Osteoblast (primary cell): Measurements from ENCODE around the gene EIF4G3. TPM values are rescaled to one million over a fixed set of nuclear protein-coding genes. Genes with fewer than 3 reads are reported as not detected.

ENCODE experiments used
- DNase-seq: peaks from one replicate; pipeline ENCODE4 v3.0.0; 2011; ENCODE audit warnings: low spot score, mixed read lengths; ENCODE audit not compliant: insufficient read length; ENCODE audit errors: missing footprints
- H2AFZ ChIP-seq: 2 replicates; pipeline ENCODE4 v1.6.0; 2011; ENCODE audit warnings: mild to moderate bottlenecking, low read length
- H3K27ac ChIP-seq: 2 replicates; pipeline ENCODE4 v1.5.1; 2011; ENCODE audit warnings: mild to moderate bottlenecking, low read depth, low read length, moderate library complexity
- H3K27me3 ChIP-seq: 2 replicates; pipeline ENCODE4 v1.6.0; 2012; ENCODE audit warnings: mild to moderate bottlenecking, control low read depth, inconsistent platforms, low read length, moderate library complexity; ENCODE audit not compliant: insufficient read depth
- H3K36me3 ChIP-seq: 2 replicates; pipeline ENCODE4 v1.5.1; 2011; ENCODE audit warnings: mild to moderate bottlenecking, low read length, control low read depth, moderate library complexity; ENCODE audit not compliant: insufficient read depth
- H3K4me1 ChIP-seq: 2 replicates; pipeline ENCODE4 v1.5.1; 2011; ENCODE audit warnings: mild to moderate bottlenecking, low read length, control low read depth, moderate library complexity; ENCODE audit not compliant: insufficient read depth
- H3K4me2 ChIP-seq: 2 replicates; pipeline ENCODE4 v1.6.0; 2011; ENCODE audit warnings: mild to moderate bottlenecking, low read length; ENCODE audit not compliant: insufficient read depth
- H3K4me3 ChIP-seq: fragments of 200-600 bp; sonication (generic); 3 replicates; pipeline ENCODE4 v1.5.1; 2012; ENCODE audit warnings: mild to moderate bottlenecking, low read length, inconsistent platforms; ENCODE audit not compliant: insufficient read depth
- H3K79me2 ChIP-seq: 2 replicates; pipeline ENCODE4 v1.6.0; 2012; ENCODE audit warnings: mild to moderate bottlenecking, low read length, control low read depth, inconsistent platforms; ENCODE audit not compliant: insufficient read depth
- H3K9me3 ChIP-seq: 2 replicates; pipeline ENCODE4 v1.5.1; 2011; ENCODE audit warnings: low read depth, low read length, control low read depth
- H4K20me1 ChIP-seq: 2 replicates; pipeline ENCODE4 v1.6.0; 2012; ENCODE audit warnings: mild to moderate bottlenecking, low read length, control low read depth; ENCODE audit not compliant: insufficient read depth
- total RNA-seq: library from RNA; depleted of rRNA; stranded (reverse); fragments of >200 nt; gene quantifications from 2 replicates; pipeline ENCODE4 v1.2.3, GENCODE V29; 2012
- TF ChIP-seq, protein P1 (sequence below): IDR thresholded peaks from 2 replicates; pipeline ENCODE4 v1.5.1; 2011; ENCODE audit warnings: mild to moderate bottlenecking, low read depth, low read length, moderate library complexity; ENCODE audit errors: extremely low read depth

The EIF4G3 gene
- total RNA-seq, 1 donor: 55.0 TPM

- Histone ChIP-seq H3K27me3 (no peaks in the 10 kb centered on the region), H3K27ac (no peak overlapping the region), H3K9me3 (no peaks in the 10 kb centered on the region), H3K4me2 (no peak overlapping the region), H2AFZ (no peak overlapping the region), H3K4me1 (peaks cover 12% of the 10 kb centered on the region), H3K36me3 (peaks cover 8% of the 10 kb centered on the region), H3K4me3 (no peak overlapping the region), H4K20me1 (peaks cover 2% of the 10 kb centered on the region), H3K79me2 (no peaks in the 10 kb centered on the region)
- DNase-seq: no peak
- TF ChIP-seq, protein P1, sequence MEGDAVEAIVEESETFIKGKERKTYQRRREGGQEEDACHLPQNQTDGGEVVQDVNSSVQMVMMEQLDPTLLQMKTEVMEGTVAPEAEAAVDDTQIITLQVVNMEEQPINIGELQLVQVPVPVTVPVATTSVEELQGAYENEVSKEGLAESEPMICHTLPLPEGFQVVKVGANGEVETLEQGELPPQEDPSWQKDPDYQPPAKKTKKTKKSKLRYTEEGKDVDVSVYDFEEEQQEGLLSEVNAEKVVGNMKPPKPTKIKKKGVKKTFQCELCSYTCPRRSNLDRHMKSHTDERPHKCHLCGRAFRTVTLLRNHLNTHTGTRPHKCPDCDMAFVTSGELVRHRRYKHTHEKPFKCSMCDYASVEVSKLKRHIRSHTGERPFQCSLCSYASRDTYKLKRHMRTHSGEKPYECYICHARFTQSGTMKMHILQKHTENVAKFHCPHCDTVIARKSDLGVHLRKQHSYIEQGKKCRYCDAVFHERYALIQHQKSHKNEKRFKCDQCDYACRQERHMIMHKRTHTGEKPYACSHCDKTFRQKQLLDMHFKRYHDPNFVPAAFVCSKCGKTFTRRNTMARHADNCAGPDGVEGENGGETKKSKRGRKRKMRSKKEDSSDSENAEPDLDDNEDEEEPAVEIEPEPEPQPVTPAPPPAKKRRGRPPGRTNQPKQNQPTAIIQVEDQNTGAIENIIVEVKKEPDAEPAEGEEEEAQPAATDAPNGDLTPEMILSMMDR: no peak
Measured at GRCh38 chr1:20834780-20835179, 341.9 kb downstream of the EIF4G3 start.

DNA sequence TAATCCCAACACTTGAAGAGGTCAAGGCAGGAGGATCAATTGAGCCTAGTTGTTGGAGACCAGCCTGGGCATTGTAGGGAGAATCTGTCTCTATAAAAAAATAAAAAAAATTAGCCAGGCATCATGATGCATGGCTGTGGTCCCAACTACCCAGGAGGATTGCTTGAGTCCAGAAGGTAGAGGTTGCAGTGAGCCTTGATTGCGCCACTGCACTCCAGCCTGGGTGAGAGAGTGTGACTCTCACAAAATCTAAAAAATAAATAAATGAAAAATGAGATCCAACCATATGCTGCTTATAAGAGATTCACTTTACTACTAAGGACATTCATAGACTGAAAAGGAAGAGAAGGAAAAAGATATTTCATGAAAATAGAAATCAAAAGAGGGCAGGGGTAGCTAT is 342.5 kb downstream of the EIF4G3 start:
- TF ChIP-seq, protein P1: no peak
- Histone ChIP-seq H3K79me2 (no peaks in the 10 kb centered on the region), H2AFZ (no peak overlapping the region), H3K36me3 (peaks cover 3% of the 10 kb centered on the region), H3K4me1 (peaks cover 15% of the 10 kb centered on the region), H3K4me3 (no peak overlapping the region), H3K27ac (no peak overlapping the region), H3K4me2 (no peak overlapping the region), H3K9me3 (no peaks in the 10 kb centered on the region), H3K27me3 (no peaks in the 10 kb centered on the region), H4K20me1 (peaks cover 2% of the 10 kb centered on the region)
- DNase-seq: no peak

DNA sequence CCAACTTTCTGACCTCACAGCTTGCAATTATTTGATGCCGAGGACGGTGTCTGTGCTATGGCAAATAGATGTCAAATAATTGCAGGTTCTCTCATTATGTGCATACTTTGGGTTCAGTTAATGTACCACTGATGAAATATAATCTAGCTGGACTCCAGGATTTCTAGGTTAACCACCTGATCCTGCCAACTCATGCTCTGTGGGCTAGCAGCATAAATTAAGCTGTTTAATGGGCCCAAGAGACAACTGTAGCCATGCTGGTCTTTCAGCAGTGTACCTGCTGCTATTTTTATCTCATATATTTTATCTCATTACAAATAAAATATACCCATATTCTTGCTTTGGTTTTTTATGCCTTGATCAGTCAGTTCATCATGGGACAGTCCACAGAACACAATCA is 346.3 kb downstream of the EIF4G3 start:
- H3K4me3 ChIP-seq: no peak overlapping the region
- no peak overlapping the region for H3K27ac ChIP-seq

GRCh38 chr1:20829946-20830345 is 346.8 kb downstream of the EIF4G3 start:
- H3K4me1 ChIP-seq: peaks cover 15% of the 10 kb centered on the region
- H3K79me2 ChIP-seq: no peaks in the 10 kb centered on the region
- H3K9me3 ChIP-seq: no peaks in the 10 kb centered on the region
- no peak for DNase-seq
- no peaks in the 10 kb centered on the region for H3K27me3 ChIP-seq
- peaks cover 16% of the 10 kb centered on the region for H3K36me3 ChIP-seq
- no peak overlapping the region for H3K27ac ChIP-seq
- TF ChIP-seq, protein P1: no peak
- H3K4me2 ChIP-seq: no peak overlapping the region
- H4K20me1 ChIP-seq: no peaks in the 10 kb centered on the region
- no peak overlapping the region for H2AFZ ChIP-seq
- H3K4me3 ChIP-seq: no peak overlapping the region

More for the DNA sequence above, 346.3 kb downstream of the EIF4G3 start:
- Histone ChIP-seq H4K20me1 (no peaks in the 10 kb centered on the region), H3K4me1 (peaks cover 15% of the 10 kb centered on the region), H3K9me3 (no peaks in the 10 kb centered on the region), H3K36me3 (peaks cover 16% of the 10 kb centered on the region), H3K79me2 (no peaks in the 10 kb centered on the region), H3K4me2 (no peak overlapping the region), H3K27me3 (no peaks in the 10 kb centered on the region), H2AFZ (no peak overlapping the region)
- no peak for DNase-seq
- TF ChIP-seq, protein P1: no peak
